ENCODE results near the gene RPAP3. TPM values are rescaled to one million over a fixed set of nuclear protein-coding genes. Genes with fewer than 3 reads are reported as not detected.

Gene RPAP3, protein sequence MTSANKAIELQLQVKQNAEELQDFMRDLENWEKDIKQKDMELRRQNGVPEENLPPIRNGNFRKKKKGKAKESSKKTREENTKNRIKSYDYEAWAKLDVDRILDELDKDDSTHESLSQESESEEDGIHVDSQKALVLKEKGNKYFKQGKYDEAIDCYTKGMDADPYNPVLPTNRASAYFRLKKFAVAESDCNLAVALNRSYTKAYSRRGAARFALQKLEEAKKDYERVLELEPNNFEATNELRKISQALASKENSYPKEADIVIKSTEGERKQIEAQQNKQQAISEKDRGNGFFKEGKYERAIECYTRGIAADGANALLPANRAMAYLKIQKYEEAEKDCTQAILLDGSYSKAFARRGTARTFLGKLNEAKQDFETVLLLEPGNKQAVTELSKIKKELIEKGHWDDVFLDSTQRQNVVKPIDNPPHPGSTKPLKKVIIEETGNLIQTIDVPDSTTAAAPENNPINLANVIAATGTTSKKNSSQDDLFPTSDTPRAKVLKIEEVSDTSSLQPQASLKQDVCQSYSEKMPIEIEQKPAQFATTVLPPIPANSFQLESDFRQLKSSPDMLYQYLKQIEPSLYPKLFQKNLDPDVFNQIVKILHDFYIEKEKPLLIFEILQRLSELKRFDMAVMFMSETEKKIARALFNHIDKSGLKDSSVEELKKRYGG
- total RNA-seq: 13.6 and 18.8 TPM in 2 replicates

DNA sequence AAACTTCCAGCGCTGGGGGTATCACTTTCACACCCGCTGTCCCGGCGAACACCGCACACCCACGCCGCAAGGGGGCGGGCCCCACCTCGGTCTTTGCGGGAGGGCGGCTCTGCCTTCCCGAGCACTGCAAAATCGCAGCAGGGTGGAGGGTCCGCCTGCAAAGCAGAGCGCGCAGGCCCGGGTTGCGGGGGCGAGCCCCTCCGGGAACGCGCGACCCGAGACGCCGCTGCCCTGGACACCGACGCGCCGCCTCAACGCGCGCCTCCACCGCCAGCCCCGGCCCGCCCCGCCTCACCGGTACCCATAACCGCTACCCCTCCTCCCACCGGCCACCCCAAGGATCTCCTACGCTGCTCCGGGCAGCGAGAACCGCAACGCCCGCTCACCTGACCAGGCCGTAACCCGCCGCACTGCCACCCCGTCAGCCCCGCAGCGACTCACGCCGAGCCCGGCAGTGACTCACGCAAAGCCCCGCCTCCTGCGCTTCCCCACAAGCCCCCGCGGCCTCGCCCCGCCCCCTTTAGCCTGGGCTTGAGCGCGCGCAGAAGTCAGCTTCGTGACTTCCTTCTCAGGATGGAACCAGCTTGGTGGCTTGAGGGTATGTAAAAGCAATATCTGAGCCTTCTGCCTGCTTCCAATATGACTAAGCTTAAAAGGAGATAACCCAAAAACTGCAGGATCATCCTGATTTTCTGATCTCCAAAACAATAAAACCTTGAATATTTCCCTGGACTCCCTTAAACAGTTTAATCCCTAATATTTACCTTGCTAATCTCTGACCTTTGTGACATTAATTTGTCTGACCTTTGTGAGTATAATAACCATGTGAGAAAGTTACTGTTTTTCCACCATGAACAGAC lies at the start of gene RPAP3:
RPAP3 (minus strand) TSS at position 465 of the 860 bp plus-strand sequence. CDS start 3,190 bp downstream, outside the sequence.

GRCh38 chr12:47725091-47725772 lies 19.4 kb upstream of the RPAP3 start, which contains the start of gene ENDOU:
ENDOU (minus strand) TSS chr12:47725490; CDS start chr12:47725413, 77 bp downstream.

Other genes starting within 250 kb of the RPAP3 start
- 0.04 TPM in 1 of 2 replicates, not detected in the other for gene ENDOU, start 19.5 kb upstream of the RPAP3 start, total RNA-seq
- 24.6 and 28.3 TPM in 2 replicates for gene RAPGEF3, start 52.9 kb upstream of the RPAP3 start, total RNA-seq
- 29.9 and 32.9 TPM in 2 replicates for gene SLC48A1, start 67.2 kb upstream of the RPAP3 start, total RNA-seq
- gene HDAC7, start 113.9 kb upstream of the RPAP3 start, total RNA-seq: 28.2 and 38.2 TPM in 2 replicates
- 42.2 and 49.6 TPM in 2 replicates for gene VDR, start 199.0 kb upstream of the RPAP3 start, total RNA-seq

Data from hair follicular keratinocyte (primary cell).